ENCODE data around the gene FILIP1.

The FILIP1 gene

DNA sequence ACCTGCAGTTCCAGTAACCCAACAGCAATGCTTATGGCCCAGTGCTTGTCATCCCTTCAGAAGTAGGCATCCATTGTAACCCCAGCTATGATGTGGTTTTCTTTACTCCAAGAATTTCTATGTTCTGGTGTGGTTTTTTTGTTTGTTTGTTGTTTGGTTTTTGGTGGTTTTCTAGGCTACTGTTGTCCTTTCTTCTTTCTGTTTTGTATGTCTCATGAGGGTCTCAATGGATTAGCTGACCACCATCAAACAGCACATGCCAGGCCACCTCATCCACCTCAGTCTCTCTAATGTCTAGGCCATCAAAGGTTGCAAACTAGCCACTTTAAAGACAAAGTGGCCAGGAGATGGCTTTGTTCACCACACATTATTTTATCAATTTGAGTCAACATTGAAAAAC lies 149.6 kb downstream of the FILIP1 start:
- H3K4me3 ChIP-seq (ENCODE audit: low read depth, low read length): no peak overlapping the region
- ChIA-PET CTCF (interaction anchor here (1.5 kb wide), 1 partner anchor 10 kb away, joined by 6 read pairs; no protein-coding TSS in a partner anchor), POLR2A (no interaction called here)
- TF ChIP-seq, protein P1, sequence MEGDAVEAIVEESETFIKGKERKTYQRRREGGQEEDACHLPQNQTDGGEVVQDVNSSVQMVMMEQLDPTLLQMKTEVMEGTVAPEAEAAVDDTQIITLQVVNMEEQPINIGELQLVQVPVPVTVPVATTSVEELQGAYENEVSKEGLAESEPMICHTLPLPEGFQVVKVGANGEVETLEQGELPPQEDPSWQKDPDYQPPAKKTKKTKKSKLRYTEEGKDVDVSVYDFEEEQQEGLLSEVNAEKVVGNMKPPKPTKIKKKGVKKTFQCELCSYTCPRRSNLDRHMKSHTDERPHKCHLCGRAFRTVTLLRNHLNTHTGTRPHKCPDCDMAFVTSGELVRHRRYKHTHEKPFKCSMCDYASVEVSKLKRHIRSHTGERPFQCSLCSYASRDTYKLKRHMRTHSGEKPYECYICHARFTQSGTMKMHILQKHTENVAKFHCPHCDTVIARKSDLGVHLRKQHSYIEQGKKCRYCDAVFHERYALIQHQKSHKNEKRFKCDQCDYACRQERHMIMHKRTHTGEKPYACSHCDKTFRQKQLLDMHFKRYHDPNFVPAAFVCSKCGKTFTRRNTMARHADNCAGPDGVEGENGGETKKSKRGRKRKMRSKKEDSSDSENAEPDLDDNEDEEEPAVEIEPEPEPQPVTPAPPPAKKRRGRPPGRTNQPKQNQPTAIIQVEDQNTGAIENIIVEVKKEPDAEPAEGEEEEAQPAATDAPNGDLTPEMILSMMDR (IDR thresholded peaks at IDR 0.05; ENCODE audit: insufficient read depth, low read length, missing control alignments): no peak
- DNase-seq (ENCODE audit: low read depth, low spot score): no peak

DNA sequence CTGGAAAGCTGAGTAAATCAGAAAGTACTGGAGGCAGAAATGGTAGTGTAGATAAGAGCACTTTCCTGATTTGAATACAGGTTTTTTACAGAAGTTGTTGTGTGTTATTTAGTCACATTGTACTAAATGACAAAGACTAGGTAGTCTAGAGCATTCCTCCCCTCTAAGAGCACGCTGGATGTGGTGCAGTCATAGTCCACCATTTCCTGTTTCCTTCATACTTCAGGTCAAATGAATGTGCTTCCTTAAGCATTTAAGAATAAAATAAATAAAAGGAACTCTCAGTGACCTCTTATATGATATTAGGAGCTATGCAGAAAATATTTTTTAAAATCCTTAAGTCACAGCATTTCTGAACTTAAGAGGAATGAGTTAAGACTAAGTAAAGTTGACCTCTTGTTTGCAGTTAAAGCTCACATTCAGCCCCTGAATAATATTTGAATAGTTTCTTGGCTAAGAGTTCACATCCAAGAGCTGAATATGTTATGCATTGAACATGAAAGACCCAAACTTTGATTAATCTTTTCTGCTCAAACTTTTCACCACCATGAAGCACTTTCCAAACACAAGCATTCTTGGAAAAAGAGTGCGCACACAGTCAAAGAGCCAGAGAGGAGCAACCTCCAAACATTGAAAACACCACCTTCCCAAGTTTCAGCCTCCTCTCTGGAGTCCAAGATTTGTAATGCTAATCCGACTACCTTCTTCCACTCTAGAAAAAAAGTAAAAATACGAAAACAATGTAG lies 155.6 kb downstream of the FILIP1 start:
- POLR2A ChIA-PET: no interaction called here
- TF ChIP-seq, protein P1 (IDR thresholded peaks at IDR 0.05; ENCODE audit: insufficient read depth, low read length, missing control alignments): no peak
- CTCF ChIA-PET: interaction anchor here (1.1 kb wide), 2 partner anchors 10 to 189 kb away, joined by 3 read pairs; no protein-coding TSS in a partner anchor

DNA sequence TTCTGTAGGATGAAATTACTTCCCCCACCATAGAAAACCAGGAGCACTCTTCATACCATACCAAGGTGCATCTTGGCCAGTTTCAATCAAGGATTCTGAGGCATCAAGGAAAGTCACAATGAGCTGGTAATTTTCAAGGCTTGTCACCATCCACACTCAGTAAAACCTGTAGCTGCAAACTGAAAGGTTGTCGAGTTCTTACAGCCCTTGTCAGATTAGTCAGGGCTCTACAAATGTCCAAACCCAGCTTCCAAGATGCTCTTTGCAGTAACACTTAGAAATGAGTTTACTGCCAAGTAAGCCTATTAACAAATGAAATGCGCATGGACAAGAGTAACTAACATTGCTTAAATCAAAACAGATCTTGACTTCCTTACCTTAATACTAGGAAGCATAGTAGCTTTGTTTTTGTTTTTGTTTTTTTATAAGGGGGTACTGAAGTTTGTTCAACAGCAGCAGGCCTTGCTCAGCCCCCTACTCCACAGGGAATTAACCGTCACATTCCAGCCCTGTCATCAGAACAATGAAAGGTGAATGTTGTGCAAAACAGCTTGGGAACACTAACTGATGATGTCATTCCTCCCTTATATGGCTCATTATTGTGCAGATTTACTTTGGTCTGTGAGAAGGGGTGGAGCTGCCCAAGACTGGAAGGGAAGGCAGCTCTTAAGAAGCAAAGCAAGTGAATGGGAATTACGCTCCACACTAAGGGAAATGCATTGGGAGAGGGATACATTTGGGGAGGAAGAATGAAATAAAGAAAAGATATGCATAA lies 159.1 kb downstream of the FILIP1 start:
- ChIA-PET POLR2A (no interaction called here), CTCF (interaction anchor here (0.5 to 2.5 kb wide), 3 partner anchors 12 to 1362 kb away, joined by 3 to 9 read pairs (median 3); no protein-coding TSS in a partner anchor)
- DNase-seq (ENCODE audit: low read depth, low spot score): no peak
- H3K4me3 ChIP-seq (ENCODE audit: low read depth, low read length): no peak overlapping the region
- TF ChIP-seq, protein P1 (IDR thresholded peaks at IDR 0.05; ENCODE audit: insufficient read depth, low read length, missing control alignments): no peak

More for the DNA sequence above, 155.6 kb downstream of the FILIP1 start:
- no peak for DNase-seq (ENCODE audit: low read depth, low spot score)
- H3K4me3 ChIP-seq (ENCODE audit: low read depth, low read length): no peak overlapping the region

DNA sequence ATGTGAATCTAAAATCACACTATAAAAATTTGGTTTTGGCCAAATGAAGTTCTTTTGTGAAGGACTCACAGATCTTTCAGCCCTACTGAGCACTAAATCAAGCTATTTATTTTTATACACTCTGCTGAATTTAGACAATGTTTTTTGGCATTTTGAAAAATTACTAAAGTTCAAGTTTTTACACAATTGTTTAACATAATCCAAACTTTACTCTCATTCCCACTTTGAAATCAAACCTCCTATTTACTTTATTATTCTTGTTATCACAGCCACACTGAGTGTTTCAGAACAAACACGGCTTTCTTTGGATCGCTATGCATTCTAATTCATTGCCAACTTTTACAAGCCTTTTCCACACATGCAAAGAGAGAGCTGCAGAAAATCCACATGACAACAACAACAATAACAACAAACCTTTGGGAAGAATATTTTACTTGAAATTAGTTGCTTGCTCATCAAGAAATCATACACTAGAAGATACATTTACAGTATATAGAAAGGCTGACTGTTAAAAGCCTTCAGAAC lies 159.9 kb downstream of the FILIP1 start:
- no peak for DNase-seq (ENCODE audit: low read depth, low spot score)
- ChIA-PET POLR2A (no interaction called here), CTCF (interaction anchor here (2.5 kb wide), 1 partner anchor 36 kb away, joined by 9 read pairs; no protein-coding TSS in a partner anchor)
- H3K4me3 ChIP-seq (ENCODE audit: low read depth, low read length): no peak overlapping the region
- TF ChIP-seq, protein P1 (IDR thresholded peaks at IDR 0.05; ENCODE audit: insufficient read depth, low read length, missing control alignments): no peak

DNA sequence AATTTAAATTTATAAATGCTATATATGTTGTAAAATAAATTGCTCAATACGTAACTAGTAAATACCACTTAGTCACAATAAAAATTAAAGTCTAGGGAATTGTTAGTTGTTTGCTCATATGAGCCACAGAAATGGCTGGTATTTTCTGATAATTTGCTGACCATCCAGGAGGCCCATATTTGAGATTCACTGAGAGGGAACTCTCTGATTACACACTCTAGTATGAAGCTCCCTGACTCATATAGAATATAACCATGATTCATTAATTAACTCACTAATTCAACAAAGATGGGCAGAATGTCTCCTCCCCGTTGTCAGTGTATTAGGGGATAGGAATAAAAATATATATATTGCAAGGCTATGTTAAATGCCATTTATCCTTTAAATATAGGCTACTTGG lies 162.4 kb downstream of the FILIP1 start:
- H3K4me3 ChIP-seq (ENCODE audit: low read depth, low read length): no peak overlapping the region
- POLR2A ChIA-PET: interaction anchor here (0.6 kb wide), 1 partner anchor 114 kb away, joined by 3 read pairs; no protein-coding TSS in a partner anchor
- TF ChIP-seq, protein P1 (IDR thresholded peaks at IDR 0.05; ENCODE audit: insufficient read depth, low read length, missing control alignments): no peak
- DNase-seq (ENCODE audit: low read depth, low spot score): no peak
- CTCF ChIA-PET: no interaction called here

DNA sequence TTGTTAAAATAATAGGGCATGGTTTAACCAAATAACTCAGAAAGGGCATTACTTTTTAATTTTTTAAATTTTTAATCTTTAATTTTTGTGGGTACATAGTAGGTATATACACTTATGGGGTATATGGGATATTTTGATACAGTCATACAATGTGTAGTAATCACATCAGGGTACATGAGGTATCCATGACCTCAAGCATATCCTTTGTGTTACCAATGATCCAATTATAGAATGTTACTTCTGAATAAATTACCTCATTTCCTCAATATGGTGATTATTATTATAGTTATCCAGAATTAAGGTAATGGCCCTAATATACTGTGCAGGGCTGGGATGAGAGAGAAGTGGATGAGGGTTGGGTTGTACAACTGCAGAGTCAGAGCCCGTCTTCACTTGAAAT lies 163.9 kb downstream of the FILIP1 start:
- ChIA-PET POLR2A (no interaction called here), CTCF (interaction anchor here (1.0 kb wide), 1 partner anchor 216 kb away, joined by 3 read pairs; no protein-coding TSS in a partner anchor)
- TF ChIP-seq, protein P1 (IDR thresholded peaks at IDR 0.05; ENCODE audit: insufficient read depth, low read length, missing control alignments): no peak
- no peak for DNase-seq (ENCODE audit: low read depth, low spot score)
- no peak overlapping the region for H3K4me3 ChIP-seq (ENCODE audit: low read depth, low read length)

Measured in AG04449 (cell line).